ENCODE measurements around the gene TRABD2A.

TRABD2A gene

GRCh38 chr2:84905181-84906107, 24.6 kb upstream of the TRABD2A start, which contains the start of gene TMSB10:
Gene TMSB10, plus strand, starts transcription at chr2:84905656.
- no peak for DNase-seq (ENCODE audit: low read depth, low spot score)

DNA sequence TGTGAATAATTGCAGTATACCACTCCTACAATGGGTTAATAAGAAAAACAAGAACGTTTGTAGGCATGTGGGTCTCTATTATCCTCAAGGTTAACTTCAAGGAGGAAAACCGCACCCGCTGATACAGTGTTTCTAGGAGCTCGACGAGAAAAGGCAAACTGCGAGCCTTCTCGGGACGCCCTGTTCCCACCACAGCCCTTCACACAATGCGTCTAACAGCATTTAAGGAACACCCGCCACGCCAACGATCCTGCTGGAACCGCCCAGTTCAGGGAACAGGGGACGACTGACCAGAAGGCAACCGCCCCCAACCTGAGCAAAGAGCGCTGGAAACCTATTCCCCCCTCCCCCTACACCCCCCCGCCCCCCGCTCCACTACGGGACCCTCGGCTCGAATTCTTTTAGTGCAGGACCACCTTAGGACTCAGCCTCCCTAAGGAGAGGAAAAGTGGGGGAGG, 23.9 kb upstream of the TRABD2A start:
- DNase-seq (ENCODE audit: low read depth, low spot score): no peak

DNA sequence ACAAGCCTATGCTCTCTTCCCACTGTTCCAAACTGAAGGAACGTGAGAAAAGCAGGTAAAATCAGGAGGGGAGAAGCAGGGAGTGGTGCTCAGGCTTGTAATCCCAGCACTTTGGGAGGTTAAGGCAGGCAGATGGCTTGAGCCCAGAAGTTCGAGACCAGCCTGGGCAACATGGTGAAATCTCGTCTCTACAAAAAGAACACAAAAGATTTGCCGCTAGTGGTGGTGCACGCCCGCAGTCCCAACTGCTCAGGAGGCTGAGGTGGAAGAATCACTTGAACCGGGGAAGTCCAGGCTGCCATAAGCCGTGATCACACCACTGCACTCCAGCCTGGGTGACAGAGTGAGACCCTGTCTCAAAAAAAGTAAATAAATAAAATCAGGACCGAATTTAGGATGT, 23.3 kb upstream of the TRABD2A start:
- DNase-seq (ENCODE audit: low read depth, low spot score): no peak

DNA sequence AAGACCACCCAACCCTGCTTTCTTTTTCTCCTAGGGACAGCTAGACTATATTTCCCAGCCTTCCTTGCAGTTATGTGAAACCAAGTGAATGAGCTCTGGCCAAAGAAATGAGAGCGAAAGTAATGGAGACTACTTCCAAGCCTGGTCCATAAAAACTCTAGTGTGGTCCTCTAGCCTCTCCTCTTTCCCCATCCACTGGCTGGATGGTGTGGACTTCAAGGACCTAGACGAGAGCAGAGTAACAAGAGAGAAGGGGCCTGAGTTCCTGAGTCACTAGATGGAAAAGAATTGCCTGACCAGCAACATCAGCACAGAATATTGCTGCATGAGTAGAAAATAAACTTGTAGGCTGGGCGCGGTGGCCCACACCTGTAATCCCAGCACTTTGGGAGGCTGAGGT, 21.6 kb upstream of the TRABD2A start:
- DNase-seq (ENCODE audit: low read depth, low spot score): no peak

GRCh38 chr2:84901593-84902120, 20.8 kb upstream of the TRABD2A start:
- DNase-seq (ENCODE audit: low read depth, low spot score): no peak

- DNase-seq (ENCODE audit: low read depth, low spot score): no peak
These were observed 20.1 kb upstream of the TRABD2A start for GRCh38 chr2:84900971-84901370.

DNA sequence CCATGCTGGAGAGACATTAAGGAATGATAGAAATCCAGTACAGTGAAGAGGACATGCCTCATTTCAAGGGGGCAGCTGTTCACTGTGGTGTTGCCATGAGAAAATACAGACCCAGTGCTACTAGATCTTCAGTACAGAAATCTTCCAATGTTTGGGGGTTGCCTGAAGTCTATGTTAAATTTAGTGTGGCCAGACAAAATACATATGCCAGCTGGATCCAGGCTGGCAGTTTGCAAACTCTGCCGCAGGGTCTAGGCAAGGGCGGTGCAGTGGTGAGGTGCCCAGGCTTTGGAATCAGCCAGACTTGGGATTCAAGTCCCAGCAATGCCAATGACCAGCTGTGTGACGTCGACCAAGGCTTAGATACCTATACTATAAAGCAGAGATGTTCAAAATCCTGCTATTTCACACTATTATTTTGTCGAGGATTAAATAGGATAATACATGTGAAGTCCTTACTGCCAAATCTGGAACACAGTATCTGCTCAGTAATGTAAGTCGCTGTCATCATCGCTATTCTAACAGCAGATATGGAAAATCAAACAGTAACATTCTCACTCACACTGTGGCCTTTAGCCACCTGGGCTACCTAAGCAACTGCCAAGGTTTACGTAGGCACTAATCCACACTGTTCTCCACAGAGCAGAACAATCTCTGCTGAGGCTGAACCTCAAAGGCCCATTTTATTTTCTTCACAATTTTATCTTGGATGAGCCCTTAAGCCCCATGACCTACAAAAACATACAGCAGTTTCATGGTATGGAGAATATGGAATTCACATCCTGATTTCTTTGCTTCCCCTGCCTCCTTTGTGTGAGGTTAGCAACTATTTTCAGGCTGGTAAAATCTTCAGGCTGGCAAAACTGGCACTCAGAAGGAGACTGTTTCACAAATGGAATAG, 18.7 kb upstream of the TRABD2A start:
- no peak for DNase-seq (ENCODE audit: low read depth, low spot score)

- DNase-seq (ENCODE audit: low read depth, low spot score): no peak
These were observed 16.9 kb upstream of the TRABD2A start for GRCh38 chr2:84897773-84898172.

DNA sequence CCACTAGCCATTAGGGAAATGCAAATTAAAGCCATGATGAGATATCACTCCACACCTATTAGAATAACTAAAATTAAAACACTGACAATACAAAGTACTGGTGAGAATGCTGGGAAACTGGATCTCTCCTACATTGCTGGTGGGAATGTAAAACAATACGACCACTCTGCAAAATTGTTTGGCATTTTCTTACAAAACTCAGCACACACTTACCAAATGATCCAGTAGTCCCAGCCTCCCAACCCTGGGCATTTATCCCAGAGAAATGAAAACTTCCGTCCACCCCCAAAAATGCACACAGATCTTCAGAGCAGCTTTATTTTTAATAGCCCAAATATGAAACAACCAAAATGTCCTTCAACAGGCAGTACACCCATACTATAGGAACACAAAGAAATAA, 15.7 kb upstream of the TRABD2A start:
- no peak for DNase-seq (ENCODE audit: low read depth, low spot score)

GRCh38 chr2:84894758-84895520, 14.1 kb upstream of the TRABD2A start:
- no peak for DNase-seq (ENCODE audit: low read depth, low spot score)

DNA sequence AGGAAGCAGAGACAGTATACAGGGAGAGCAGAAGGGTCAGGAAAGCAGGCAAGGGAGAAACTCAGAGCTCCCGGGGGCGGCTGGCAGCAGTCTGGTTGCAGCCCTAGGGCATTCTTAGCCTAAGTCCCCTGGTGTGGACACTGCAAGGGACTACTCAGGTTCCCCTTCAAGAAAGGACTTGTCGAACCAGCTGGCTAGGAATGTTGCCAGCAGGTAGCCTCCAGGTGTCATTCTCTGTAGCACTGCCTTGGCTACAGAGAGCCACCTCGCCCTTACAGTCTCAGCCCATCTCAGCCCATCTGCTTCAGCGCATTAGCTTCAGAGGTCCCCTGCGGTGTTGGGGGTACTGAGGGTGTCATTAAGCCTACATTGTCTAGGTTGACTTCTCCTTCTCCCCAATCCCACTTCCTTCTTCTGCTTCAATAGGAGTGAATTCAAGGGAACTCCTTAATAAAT, 13.3 kb upstream of the TRABD2A start:
- no peak for DNase-seq (ENCODE audit: low read depth, low spot score)

DNA sequence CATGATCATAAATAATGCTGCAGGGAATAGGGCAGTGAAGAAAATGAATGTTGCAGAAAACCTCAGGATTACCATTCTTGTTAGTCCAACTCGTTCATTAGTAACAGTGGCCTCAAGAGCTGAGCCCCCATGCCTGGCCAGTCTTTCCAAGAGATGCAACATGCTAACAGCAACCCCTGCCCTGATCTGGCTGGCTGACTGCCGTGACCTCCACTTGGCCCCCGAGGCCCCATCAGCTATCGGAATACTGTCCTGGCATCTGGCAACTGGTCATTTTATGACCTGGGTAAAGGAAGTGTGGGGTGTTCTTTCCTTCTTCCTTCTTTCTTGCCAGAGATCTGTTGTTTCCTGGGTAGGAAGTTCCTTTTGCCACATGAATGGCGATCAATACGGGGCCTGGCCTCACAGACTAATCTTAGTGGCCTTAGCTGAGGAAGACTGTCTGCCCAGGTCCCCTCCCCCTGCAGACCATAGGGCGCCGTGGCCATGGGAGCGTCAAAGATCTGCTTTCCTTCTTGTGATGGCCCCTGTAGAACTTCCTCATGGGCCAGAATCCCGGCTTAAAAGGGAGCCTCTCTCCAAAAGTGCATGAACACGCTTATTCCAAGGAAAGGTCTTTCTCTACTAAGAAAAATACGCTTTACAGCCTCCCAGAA, 10.6 kb upstream of the TRABD2A start:
- no peak for DNase-seq (ENCODE audit: low read depth, low spot score)

DNA sequence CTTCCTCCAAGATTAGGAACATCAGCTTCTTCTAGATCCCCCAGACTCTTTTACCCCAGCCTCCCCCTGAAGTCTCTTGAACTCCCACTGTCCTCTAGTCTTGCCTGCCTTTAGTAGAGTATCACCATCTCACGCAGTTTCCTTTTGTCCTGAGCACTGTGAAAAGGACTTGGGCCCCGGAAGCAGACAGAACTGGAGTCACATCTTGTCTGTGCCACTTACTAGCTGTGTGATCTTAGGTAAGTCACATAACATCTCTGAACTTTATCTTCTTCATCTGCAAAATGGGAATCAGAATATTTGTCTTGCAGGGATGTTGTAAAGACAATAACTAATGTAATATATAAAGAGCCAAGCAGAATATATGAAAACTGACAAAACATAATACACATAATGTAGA, 8.4 kb upstream of the TRABD2A start:
- no peak for DNase-seq (ENCODE audit: low read depth, low spot score)

GRCh38 chr2:84888401-84889276, 7.8 kb upstream of the TRABD2A start:
- no peak for DNase-seq (ENCODE audit: low read depth, low spot score)

DNA sequence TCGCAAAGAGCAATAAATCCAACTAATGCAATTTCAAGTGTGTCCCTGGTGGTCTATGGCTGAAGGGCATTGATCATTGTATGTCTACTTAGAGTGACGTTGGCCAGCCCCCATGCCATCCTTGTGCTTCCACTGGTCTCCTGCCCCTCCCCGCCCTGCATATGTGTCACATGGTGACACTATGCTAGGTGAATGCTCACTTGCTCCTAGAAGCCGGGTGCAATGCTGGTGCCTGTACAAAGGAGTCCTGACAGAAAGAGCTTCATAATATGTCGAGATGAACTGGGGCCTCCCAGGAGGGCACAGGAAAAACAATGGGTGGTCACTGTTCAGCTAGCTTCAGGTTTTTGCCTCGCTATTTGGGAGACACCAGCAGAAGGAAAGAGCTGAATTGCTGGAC, 5.9 kb upstream of the TRABD2A start:
- no peak for DNase-seq (ENCODE audit: low read depth, low spot score)

DNA sequence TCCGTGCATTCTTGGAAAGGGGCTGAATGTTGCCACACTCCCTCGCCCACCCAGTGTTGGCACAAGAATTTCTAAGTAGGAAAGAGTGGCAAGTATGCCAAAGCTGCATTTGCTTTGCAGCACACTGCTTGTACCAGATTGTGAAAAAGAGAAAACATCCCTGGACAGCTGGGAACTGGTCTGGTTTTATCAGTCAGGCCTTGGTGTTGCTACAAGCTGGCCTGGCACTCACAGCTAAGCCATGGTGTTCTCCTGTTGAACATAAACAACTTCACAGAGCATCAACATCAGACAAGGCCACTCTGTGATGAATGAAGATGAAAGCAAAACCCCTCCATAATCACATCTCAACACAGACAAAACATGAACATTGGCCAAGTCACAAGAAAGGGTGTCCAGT, 4.2 kb upstream of the TRABD2A start:
- no peak for DNase-seq (ENCODE audit: low read depth, low spot score)

DNA sequence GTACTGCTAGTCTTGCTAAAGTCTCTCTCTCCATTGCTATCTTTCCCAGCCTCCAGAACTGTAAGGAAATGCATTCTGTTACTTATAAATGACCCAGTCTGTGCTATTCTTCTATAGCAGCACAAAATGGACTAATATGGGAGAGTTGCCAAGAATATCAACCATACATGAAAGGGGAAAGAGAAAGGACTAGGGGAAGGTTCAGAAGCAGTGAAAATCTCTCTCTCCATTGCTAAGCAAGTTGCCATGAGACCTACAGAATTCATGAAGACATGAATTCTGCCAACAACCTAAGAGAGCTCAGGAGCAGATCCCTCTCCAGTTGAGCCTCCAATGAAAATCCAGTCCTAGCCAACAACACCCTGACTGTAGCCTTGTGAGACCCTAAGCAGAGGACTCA, 3.6 kb upstream of the TRABD2A start:
- no peak for DNase-seq (ENCODE audit: low read depth, low spot score)

- DNase-seq (ENCODE audit: low read depth, low spot score): no peak
These were observed 2.1 kb upstream of the TRABD2A start for GRCh38 chr2:84882775-84883550.

DNA sequence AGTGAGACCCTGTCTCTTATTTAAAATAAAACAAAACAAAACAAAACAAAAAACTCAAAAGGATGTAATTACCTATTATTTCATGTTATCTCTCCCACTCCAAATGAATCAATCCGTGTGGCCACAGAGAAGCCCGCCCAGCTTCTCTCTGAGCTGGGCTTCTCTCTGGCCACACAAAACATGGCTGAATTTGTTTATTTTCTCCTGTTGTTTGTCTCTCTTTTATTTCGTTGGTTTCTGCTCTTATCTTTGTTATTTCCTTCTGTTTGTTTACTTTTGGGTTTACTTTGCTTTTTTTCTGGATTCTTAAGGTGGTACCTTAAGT, 1.5 kb upstream of the TRABD2A start:
- DNase-seq (ENCODE audit: low read depth, low spot score): no peak

Data from iPS DF 19.7 (cell line).